SIG-M5 treated with dmso at 0.1 percent for 504 hours (cell line): Measurements from ENCODE around the gene PPP1R14C.

Experiments
- DNase-seq: peaks from one replicate; lab custom pipeline; 2025; ENCODE audit not compliant: unreplicated experiment; lab: John Stamatoyannopoulos, UW

The PPP1R14C gene

DNA sequence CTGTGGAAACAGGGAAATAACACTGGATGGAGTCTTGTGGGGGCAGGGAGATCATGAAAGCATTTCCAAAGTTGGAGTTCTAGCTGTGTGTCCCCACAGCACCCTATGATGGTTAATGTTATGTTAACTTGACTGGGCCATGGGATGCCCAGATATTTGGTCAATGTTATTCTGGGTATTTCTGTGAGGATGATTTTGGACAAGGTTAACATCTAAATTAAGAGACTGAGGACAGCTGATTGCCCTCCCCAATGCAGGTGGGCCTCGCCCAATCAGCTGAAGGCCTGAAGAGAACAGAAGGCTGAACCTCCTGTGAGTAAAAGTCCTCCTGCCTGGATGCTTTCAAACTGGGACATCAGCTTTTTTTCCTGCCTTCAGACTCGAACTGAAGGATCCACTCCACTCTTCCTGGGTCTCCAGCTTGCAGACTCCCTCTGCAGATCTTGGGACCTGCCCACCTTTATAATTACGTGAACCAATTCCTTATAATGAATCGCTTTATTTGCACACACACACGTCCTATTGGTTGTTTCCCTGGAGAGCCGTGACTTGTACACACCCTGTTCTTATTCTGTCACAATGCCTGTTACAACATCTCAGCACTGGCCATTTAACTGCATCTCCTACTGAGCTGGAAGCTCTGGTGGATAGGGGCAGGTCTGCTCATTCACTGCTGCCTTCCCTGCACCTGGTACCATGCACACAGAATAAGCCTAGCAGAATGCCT, 126.4 kb downstream of the PPP1R14C start:
- no peak for DNase-seq

DNA sequence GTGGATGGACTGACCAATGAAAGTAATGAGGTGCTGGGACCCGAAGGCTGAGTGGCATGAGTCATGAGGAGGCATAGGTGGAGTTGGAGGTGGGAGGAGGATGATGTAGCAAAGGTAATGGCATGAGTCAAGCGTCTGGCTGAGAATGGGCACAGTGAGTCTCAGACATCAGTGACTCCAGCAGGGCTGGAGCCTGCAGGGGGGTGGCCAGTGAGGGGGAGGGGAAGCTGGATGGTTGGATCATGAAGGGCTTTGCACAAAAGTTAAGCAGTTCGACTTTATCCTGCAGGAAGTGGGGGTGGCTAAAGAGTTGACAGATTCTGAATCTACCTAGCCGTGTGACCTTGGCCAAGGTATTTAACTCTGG, 127.0 kb downstream of the PPP1R14C start:
- no peak for DNase-seq

DNA sequence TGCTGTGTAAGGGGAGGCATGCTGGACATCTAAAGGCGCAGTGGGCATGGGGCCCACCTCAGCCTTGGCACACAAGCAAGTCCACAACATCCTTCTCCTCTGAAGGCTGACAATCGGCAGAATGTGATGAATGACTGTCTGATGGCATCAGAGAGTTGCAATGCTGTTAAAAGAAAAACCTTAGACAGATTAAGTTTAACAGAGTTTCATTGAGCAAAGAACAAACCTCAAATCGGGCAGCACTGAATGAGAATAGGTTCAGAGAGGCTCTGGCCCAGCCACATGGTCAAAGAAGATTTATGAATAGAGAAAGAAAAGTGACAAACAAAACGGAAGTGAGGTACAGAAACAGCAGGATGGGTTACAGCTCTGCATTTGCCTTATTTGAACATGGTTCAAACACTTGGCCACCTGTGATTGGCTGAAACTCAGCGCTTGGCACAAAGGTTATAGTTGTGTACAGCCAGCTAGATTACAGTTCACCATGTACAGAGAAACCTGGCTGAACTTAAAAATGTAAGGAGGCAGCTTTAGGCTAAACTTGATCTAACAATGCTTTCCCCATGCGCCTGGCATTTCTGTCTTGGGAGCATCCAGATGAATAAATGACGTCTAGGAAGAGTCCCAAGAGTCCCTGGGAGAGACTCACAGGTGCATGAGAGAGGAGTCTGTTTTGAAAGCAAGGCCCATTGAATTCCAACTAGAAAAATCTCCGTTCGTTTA, 127.6 kb downstream of the PPP1R14C start:
- DNase-seq, result no peak

DNA sequence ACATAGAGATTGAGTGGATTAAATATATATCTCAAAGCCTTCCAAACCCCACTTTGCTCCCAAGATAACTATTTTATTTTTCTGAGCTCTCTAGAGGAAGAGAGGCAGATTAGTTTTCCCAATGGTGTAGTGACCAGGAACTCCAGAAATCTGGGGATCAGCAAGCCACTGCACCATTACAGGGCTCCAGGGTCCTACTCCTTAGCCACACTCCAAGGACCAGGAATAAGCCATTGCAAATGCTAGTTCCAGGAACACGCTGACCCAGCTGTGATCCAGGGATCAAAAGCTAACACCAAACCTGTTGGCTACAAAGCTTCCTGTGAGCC, 128.3 kb downstream of the PPP1R14C start:
- DNase-seq, result no peak

DNA sequence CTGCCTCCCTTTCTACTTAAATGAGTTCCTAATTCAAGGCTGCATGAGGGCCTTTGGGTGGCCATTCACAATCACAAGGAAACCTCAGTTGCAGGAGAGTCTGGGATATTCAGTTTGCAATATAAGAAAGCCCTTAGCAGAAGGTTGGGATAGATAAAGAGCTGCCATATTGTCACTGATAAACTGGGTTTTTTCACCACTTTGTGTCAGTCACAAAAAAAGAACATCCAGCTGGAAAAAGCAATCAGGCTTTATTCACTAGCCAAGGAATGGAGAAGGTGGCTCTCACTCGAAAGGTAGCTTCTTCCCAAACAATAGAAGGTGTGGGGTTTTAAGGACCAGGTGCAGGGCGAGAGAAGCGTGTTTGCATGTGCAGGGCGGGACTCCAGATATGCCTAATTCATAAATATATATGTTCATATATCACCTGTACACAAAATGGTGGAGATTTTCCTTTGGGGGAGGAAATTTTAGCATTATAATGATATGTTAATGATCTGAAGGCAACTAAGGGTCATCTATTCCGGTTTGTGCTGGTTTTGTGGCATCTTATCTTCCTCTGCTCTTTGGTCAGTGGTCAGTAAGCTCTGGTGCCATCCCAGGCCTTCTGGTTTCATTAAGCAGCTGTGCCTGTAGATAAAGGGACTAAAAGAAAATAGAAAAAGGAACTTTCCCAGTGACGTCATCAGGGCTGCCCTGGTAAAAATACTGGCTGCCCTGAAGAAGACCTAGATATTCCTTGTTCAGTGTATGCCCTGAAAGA, 128.8 kb downstream of the PPP1R14C start:
- no peak for DNase-seq

DNA sequence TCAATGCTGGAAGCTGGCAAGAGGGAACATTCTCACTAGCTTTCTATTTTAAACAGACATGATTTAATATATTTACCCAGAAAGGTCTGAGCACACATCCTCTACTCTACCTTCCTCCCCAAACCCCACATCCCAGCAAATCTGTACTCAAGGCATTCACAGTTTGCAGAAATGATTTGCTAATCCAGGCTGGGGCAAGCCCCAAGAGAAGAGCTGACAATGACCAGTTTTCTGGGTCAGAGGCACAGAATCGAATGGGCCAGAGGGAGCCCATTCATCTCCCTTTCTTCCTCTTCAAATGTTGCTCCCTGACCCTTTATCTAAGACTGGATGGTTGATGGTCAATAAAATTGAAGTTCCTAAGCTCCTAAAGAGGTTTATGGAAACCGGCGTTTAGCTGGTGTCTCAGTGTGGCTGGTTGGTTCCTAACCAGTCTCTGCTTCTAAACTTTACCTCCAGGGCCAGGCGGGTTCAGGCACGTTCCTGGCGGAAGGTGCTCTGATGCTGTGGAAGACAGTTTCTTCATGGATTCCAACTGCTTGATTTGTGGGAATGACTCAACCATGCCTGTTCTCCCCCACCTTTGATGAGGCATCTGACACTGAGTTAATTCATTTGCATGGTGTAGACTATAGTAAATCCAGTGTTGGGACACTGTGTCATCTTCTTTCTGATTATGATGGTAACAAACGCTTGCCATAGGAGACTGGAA, 129.6 kb downstream of the PPP1R14C start:
- no peak for DNase-seq

DNA sequence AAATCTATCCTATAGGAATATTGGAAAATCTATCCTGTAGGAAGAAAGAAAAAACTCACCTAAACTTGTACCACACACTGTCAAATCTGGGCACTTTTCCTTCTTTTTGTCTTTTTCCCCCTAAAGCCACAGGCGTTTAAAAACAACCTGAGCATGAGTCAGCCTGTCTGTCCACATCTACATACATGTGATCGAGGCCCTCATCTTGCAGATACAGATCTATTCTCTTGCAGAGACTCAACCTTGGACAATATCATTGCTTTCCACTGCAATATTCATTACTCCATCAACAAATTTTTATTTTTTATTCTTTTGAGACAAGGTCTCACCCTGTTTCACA, 130.1 kb downstream of the PPP1R14C start:
- no peak for DNase-seq

DNA sequence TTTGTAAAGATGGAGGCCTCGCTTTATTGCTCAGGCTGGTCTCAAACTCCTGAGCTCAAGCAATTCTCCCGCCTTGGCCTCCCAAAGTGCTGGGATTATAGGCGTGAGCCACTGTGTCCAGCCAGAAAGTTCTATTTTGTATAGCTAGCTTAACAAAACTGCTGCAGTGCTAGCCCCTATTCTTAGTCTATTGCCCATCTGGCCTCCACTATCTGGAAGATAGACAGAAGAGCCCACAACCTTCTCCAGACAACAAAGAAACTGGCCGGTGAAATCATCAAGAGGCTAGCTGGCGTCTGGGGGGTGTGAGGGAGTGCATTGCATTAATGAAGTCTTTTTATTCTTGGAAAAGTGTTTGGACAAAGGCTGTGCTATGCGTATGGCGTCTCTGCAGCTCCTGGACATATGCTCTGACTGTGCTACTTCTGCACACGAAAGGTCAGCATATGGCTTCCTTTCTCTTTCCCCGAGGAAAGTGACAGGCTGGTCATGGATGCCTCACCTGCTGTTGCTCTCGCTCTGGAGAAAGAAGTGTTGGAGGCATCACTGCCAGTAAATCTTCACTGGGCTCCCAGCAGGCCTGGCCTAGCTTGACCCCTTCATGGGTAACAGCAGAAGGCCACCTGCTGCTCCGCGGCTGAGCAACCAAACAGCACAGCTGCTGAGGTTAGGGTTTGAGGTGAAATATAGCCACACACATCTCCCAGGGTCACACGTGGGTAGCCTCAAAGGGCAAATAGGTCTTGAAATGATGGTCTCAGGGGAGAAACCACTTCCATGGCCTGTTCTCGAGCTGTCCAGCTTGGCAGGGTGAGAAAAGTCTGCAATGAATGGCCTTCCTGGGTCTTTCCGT, 130.8 kb downstream of the PPP1R14C start:
- no peak for DNase-seq

DNA sequence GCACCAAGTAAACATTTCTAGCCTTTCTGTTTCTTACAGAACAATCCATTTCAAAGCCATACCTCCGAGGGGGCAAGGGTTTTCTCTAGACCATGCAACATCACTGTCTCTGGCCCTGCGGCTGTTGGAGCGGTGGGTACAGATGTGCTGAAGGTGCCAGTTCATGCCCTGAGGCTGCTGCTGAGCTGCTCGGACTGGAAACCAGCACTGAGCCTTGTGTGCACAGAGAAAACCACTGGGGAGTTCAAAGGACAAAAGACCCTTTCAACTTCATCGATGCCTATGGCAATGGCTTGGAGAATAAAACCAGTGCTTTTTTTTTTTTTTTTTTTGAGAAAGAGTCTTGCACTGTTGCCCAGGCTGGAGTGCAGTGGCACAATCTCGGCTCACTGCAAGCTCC, 132.6 kb downstream of the PPP1R14C start:
- no peak for DNase-seq

DNA sequence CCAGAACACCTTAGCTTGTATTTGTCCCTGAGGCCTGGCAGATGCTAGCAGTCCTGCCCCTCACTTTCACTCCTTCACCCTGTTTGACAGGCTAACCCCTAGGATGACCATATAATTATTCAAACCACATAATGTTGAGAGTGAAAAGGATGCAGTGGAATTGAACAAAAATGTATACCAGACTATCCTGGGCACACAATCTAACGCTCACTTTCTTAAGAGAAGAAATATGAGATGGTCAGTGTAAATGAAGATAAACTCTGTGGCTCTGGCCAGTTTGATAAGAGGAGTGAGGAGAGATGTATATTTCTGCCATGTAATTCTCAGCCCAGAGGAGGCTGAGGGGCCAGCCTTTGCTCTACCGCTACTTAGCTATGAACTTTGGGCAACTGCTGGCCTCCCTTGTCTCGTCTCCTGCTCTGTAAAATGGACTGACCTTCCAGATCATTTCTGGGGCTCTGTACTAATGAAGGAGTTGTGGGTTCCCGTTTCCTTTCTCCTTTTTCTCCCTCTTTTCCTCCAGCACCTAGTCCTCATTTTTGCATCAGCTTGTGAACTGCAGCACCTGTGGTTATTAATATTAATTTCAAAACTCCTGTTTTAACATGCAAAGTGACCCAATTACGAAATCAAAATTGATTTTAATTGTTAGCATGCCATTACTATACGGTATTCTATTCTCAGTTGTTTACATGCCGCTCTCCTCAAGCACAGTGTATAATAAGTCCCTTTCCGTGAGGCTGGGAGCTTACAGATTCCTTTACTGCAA, 133.5 kb downstream of the PPP1R14C start:
- DNase-seq, result no peak

DNA sequence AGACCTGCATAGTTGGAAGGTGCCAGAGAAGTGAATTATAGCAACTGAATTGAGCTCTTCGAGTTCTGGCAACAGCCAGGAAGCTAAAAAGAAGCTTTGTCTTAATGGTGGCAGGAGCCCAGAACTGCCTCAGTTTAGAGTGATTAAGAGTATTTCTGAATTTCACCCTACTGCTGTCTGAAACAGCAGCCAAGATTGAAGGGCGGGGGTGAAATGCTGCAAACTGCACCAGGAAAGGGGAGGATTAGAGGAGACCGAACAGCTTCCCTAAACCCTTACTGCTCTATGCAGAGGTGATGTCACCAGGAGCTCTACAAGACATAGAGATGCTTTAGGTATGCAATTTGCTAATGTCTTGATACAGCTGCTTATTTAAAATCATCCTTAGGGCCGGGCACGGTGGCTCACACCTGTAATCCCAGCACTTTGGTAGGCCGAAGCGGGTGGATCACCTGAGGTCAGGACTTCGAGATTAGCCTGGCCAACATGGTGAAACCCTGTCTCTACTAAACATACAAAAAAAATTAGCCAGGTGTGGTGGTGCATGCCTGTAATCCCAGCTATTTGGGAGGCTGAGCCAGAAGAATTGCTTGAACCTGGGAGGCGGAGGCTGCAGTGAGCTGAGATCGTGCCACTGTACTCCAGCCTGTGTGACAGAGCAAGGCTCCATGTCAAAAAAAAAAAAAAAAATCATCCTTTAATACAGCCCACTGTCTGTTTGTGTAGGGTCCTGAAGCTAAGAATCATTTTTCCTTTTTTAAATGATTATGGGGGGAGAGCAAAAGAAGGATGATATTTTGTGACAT, 134.3 kb downstream of the PPP1R14C start:
- DNase-seq, result no peak

DNA sequence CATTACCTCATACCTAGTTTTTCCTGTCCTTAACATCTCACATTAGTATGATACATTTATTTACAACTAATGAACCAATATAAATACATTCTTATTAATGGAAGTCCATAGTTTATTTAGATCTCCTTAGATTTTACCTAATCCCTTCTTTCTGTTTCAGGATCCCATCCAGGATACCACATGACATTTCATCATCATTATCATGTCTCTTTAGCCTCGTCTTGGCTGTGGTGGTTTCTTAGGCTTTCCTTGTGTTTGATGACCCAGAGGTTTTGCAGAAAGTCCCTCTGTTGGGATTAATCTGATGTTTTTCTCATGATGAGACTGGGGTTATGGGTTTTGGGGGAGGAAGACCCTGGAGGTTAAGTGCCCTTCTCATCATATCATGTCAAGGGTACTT, 136.7 kb downstream of the PPP1R14C start:
- DNase-seq, result no peak

DNA sequence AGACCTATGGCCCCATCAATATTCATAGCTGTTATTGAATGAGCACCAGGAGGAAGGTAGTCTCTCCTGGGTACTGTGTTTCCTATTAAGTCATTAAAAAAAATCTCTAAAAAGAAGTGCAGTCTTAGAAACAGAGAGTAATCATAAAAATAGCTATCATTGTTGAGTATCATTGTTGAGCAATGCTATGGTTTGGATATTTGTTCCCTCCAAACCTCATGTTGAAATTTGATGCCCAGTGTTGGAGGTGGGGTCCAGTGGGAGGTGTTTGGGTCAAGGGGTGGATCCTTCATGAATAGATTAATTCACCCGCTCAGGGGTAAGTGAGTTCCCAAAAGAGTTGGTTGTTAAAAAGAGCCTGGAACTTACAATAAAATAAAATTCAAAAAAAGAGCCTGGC, 137.9 kb downstream of the PPP1R14C start:
- DNase-seq, result no peak

DNA sequence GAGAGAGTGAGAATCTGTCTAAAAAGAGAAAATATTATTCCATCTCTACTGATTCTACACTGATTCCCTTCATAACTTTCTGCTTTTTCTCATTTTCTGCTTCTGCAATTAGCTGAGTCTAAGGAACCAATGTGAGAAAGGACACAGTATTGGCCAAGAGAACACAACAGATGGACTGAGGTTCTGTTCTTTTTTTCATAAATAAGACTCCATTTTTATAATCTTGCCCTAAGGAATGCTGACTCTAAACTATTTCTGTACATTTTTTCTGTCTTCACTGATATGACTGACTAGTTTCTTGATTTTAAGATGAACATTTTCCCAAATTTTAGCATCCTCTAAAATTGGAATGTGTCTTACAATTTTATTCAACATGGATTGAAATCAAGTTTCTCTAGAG, 138.9 kb downstream of the PPP1R14C start:
- DNase-seq, result no peak

DNA sequence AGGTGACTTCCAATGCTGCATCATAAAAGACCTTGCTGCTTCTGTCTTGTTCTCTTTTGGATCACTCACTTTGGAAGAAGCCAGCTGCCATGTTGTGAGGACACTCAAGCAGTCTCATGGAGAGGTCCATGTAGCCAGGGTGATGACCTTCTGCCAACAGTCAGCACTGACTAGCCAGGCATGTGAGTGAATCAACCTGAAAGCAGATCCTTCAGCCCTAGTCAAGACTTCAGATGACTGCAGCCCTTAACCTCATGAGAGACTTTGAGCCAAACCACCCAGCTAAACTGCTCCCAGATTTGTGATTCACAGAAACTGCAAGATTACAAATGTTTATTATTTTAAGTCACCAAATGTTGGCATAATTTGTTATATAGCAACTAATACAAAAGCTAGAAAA, 140.0 kb downstream of the PPP1R14C start:
- no peak for DNase-seq

DNA sequence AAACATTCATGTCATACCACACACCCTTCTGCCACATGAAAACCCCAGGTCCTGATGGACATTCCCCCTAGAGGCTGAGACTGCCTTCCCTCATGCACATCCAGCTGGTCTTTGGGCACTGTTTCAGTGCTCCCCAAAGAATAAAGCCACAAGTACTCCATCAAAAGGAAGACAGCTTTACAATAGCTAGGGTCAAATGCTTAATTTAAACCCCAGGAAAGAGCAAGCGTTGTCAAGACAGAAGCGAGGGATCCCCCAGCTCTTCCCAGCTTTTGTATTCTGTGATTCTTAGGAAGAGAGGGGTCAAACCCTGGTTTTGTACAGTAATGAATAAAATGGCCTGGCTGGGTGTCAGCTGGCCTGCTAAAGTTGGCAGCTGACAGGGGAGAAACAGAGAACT, 143.6 kb downstream of the PPP1R14C start:
- DNase-seq, result no peak

DNA sequence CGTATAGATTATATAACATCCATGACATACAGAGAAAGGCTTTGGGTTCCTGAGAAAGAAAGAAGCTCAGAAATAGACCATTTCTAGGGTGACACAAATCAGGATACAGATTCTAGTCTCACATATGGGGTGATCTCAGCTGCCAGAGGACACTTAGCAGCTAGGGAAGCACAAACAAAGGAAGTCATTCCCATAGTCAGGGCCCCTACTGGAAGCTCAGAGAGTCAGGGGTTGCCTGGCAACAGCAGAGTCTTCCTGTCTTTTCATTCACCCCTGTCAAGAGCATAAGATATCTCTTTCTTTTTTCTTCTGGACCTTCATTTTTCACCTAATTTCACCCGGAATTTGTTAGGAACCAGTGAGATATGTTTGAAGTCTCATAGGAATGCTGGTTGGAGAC, 144.1 kb downstream of the PPP1R14C start:
- DNase-seq, result no peak

DNA sequence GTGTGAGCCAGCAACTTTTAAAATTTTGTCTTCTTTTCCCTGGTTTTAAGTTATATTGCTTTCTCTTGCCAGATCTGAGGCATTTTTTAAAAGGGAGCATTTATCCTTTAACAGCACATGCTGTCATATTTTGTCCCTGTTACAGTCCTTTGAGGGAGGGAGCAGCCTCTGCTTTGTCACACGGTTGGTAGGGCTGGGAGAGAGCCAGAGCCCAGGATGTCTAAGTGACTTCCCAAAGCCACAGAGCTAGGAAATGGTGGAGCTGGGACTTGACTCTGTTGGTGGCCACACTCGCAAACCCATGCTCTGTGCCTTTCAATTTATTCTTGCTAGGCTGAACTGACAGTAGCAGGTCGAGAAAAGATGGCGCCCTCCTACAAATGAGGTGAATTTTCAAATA, 145.6 kb downstream of the PPP1R14C start:
- no peak for DNase-seq

DNA sequence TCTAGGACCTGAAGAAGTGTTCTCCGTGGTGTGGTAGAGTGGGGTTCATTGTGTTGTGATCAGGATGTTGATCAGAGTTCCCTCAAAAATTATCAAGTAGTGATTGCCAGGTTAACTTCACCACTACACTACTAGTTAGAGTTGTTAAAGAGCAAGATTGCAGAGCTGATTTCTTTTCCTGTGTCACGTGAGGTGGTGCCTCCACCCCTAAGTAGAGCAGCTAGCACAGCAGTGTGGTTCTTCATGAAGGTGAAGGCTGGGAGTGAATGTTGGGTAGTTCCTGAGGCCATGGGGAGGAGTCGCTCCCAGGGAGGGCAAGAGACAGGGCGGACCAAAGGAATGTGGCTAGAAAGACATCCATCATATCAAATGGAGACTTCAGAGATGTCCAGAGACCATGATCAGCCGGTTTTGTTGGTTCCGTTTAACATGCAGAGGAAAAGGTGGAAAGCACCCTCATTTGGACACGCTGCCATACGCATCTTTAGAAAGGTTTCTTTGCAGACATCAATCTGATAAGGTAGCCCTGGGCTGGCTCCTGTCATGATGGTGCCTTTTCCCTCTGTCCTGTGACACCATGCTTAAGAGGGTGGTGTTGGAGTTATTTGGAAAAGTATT, 146.7 kb downstream of the PPP1R14C start:
- DNase-seq, result no peak
